Ishikawa (cell line): ENCODE results near the gene CHTF18.

Experiments used
- CEBPB ChIP-seq: IDR thresholded peaks from 2 replicates; pipeline ENCODE4 v1.6.1; 2012
- EGR1 ChIP-seq: IDR thresholded peaks from 2 replicates; pipeline ENCODE4 v1.6.1; 2012
- EP300 ChIP-seq: IDR thresholded peaks from 2 replicates; pipeline ENCODE4 v1.6.1; 2012; ENCODE audit warnings: borderline replicate concordance
- RAD21 ChIP-seq: IDR thresholded peaks from 2 replicates; pipeline ENCODE4 v1.6.1; 2012; ENCODE audit warnings: low read depth
- TAF1 ChIP-seq: IDR thresholded peaks from 2 replicates; pipeline ENCODE4 v1.6.1; 2012; ENCODE audit warnings: low read depth, mild to moderate bottlenecking
- TCF12 ChIP-seq: IDR thresholded peaks from 2 replicates; pipeline ENCODE4 v1.6.1; 2012; ENCODE audit warnings: low read depth
- TEAD4 ChIP-seq: IDR thresholded peaks from 2 replicates; pipeline ENCODE4 v1.6.1; 2012
- YY1 ChIP-seq: IDR thresholded peaks from 2 replicates; pipeline ENCODE4 v1.6.1; 2012; ENCODE audit warnings: low read depth
- ZBTB7A ChIP-seq: IDR thresholded peaks from 2 replicates; pipeline ENCODE4 v1.6.1; 2012; ENCODE audit warnings: low read depth
- TF ChIP-seq, protein P1 (sequence below): IDR thresholded peaks from 2 replicates; pipeline ENCODE4 v1.6.1; 2012; ENCODE audit warnings: low read depth, mild to moderate bottlenecking
- TF ChIP-seq, protein P2 (sequence below): IDR thresholded peaks from 2 replicates; pipeline ENCODE4 v1.6.1; 2012
- TF ChIP-seq, protein P3 (sequence below): IDR thresholded peaks from 2 replicates; pipeline ENCODE4 v1.6.1; 2012

DNA sequence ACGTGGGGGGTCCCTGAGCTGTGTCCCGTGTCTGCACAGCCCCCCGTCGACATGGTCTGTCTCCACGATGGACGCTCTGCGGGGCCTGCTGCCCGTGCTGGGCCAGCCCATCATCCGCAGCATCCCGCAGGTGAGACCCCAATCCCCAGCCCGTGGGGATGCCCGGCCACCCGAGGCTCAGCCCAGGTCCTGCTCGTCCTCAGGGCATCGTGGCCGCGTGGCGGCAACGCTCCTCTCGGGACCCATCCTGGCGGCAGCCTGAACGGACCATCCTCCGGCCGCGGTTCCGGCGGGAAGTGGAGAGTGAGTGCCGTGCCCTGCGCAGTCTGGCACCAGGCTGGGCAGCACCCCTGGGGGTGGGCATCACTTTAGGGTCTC, 22.9 kb upstream of the CHTF18 start:
- TF ChIP-seq, protein P1, sequence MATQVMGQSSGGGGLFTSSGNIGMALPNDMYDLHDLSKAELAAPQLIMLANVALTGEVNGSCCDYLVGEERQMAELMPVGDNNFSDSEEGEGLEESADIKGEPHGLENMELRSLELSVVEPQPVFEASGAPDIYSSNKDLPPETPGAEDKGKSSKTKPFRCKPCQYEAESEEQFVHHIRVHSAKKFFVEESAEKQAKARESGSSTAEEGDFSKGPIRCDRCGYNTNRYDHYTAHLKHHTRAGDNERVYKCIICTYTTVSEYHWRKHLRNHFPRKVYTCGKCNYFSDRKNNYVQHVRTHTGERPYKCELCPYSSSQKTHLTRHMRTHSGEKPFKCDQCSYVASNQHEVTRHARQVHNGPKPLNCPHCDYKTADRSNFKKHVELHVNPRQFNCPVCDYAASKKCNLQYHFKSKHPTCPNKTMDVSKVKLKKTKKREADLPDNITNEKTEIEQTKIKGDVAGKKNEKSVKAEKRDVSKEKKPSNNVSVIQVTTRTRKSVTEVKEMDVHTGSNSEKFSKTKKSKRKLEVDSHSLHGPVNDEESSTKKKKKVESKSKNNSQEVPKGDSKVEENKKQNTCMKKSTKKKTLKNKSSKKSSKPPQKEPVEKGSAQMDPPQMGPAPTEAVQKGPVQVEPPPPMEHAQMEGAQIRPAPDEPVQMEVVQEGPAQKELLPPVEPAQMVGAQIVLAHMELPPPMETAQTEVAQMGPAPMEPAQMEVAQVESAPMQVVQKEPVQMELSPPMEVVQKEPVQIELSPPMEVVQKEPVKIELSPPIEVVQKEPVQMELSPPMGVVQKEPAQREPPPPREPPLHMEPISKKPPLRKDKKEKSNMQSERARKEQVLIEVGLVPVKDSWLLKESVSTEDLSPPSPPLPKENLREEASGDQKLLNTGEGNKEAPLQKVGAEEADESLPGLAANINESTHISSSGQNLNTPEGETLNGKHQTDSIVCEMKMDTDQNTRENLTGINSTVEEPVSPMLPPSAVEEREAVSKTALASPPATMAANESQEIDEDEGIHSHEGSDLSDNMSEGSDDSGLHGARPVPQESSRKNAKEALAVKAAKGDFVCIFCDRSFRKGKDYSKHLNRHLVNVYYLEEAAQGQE, result no peak
- TF ChIP-seq EP300 (no peak), EGR1 (no peak), YY1 (no peak), CEBPB (no peak), TCF12 (no peak), RAD21 (no peak), TAF1 (no peak), TEAD4 (no peak), ZBTB7A (no peak)
- TF ChIP-seq, protein P2, sequence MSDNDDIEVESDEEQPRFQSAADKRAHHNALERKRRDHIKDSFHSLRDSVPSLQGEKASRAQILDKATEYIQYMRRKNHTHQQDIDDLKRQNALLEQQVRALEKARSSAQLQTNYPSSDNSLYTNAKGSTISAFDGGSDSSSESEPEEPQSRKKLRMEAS, result no peak
- TF ChIP-seq, protein P3, sequence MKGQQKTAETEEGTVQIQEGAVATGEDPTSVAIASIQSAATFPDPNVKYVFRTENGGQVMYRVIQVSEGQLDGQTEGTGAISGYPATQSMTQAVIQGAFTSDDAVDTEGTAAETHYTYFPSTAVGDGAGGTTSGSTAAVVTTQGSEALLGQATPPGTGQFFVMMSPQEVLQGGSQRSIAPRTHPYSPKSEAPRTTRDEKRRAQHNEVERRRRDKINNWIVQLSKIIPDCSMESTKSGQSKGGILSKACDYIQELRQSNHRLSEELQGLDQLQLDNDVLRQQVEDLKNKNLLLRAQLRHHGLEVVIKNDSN, result no peak
